ENCODE measurements around the gene AK1. TPM values are rescaled to one million over a fixed set of nuclear protein-coding genes. Genes with fewer than 3 reads are reported as not detected.

Gene AK1, protein sequence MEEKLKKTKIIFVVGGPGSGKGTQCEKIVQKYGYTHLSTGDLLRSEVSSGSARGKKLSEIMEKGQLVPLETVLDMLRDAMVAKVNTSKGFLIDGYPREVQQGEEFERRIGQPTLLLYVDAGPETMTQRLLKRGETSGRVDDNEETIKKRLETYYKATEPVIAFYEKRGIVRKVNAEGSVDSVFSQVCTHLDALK
- 39.2 and 41.5 TPM in 2 replicates for total RNA-seq (2022)
- percentile 45 among the genes with signal in this experiment for Bru-seq, nascent RNA
- percentile 52 among the genes with signal in this experiment for BruChase-seq, experiment 1, labeled RNA remaining after a 2-hour chase
- percentile 64 among the genes with signal in this experiment for BruChase-seq, experiment 2, labeled RNA remaining after a 6-hour chase
- long read RNA-seq, transcript AK1-203 (7 exons, 2,266 nt) = major isoform, 53 of 56 reads
- long read RNA-seq, partial matches to known transcripts = 0 of 56 reads
- long read RNA-seq, other reads (novel, unspliced or antisense) = 3 of 56 reads

DNA sequence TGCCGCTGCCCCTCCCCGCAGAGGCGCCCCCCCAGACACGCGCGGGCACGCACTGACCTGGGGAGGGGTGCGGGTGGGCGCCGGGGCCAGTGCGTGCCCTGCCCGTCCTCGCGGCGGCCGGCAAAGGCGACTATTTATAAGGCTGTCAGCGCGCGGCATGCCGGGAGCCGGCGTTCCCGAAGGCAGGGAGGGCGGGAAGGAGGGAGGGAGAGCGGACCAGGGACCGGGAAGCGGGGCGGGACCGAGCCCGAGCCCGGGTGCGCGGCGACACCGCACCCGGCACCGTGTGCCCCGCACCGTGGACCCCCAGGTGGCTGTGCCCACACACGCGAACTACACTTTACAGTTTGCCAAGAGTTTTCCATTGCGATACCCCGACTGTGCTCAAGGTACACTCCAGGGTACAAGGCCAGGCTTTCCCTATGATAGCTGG lies at the start of gene AK1:
AK1 (minus strand) TSS at position 110 of the 433 bp plus-strand sequence. CDS start 3,058 bp downstream, outside the sequence.
- no peaks in the 10 kb centered on the region for H3K9me3 ChIP-seq
- peaks cover 10% of the 10 kb centered on the region; the same call in 1 of the 2 replicates for H3K4me1 ChIP-seq
- CTCF ChIA-PET = no interaction called here
- Mint-ChIP-seq H3K27me3 (ENCODE audit: insufficient read depth, unreplicated experiment) (no peaks in the 10 kb centered on the region), H3K4me3 (ENCODE audit: unreplicated experiment) (peak within 1 kb of the TSS; percentile 79), H3K27ac (ENCODE audit: unreplicated experiment) (peak within 1 kb of the TSS; percentile 43), H3K9me3 (ENCODE audit: unreplicated experiment) (no peaks in the 10 kb centered on the region), H3K36me3 (ENCODE audit: insufficient read depth, unreplicated experiment) (peaks cover 8% of the 10 kb centered on the region), H3K4me1 (ENCODE audit: low read depth, unreplicated experiment) (peaks cover 4% of the 10 kb centered on the region)
- intact Hi-C loops (cut with micrococcal nuclease; ENCODE audit: unreplicated experiment) = no loop called here
- TF ChIP-seq, protein P1, sequence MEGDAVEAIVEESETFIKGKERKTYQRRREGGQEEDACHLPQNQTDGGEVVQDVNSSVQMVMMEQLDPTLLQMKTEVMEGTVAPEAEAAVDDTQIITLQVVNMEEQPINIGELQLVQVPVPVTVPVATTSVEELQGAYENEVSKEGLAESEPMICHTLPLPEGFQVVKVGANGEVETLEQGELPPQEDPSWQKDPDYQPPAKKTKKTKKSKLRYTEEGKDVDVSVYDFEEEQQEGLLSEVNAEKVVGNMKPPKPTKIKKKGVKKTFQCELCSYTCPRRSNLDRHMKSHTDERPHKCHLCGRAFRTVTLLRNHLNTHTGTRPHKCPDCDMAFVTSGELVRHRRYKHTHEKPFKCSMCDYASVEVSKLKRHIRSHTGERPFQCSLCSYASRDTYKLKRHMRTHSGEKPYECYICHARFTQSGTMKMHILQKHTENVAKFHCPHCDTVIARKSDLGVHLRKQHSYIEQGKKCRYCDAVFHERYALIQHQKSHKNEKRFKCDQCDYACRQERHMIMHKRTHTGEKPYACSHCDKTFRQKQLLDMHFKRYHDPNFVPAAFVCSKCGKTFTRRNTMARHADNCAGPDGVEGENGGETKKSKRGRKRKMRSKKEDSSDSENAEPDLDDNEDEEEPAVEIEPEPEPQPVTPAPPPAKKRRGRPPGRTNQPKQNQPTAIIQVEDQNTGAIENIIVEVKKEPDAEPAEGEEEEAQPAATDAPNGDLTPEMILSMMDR (IDR thresholded peaks at IDR 0.05; ENCODE audit: insufficient read depth in 1 of 2, low read depth in 1 of 2, low read length in 1 of 2, severe bottlenecking in 1 of 2, unreplicated experiment in 1 of 2) = no peak
- POLR2A ChIA-PET = no interaction called here
- no peaks in the 10 kb centered on the region for H3K27me3 ChIP-seq (replicated peaks; ENCODE audit: control insufficient read depth, insufficient read depth, low read length)
- peak within 1 kb of the TSS; percentile 56 for H3K4me3 ChIP-seq (ENCODE audit: low read depth, low read length)
- no TSS peak for BruUV-seq (replicated peaks)
- DNase-seq = peak; percentile 83 to 84
- H3K36me3 ChIP-seq (ENCODE audit: control insufficient read depth, insufficient read depth, low read length) = no peaks in the 10 kb centered on the region

DNA sequence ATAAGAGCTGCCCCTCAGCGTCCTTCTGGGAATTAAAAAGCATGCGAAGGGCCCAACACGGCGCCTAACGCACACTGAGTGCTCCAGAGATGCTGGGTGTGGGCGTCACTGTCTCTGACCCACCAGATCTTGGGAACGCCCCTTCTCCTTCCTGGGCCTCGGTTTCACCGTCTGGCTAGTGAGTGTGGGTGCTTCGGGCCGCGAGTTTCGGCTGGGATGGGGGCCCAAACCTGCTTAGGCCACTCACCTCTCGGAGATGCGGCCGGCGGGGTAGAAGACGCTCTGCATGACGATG lies 49.4 kb upstream of the AK1 start:
- no peak for DNase-seq
- Mint-ChIP-seq H3K27ac (ENCODE audit: unreplicated experiment) (no peak overlapping the region), H3K9me3 (ENCODE audit: unreplicated experiment) (no peaks in the 10 kb centered on the region), H3K36me3 (ENCODE audit: insufficient read depth, unreplicated experiment) (peaks cover 38% of the 10 kb centered on the region), H3K27me3 (ENCODE audit: insufficient read depth, unreplicated experiment) (peaks cover 8% of the 10 kb centered on the region), H3K4me1 (ENCODE audit: low read depth, unreplicated experiment) (no peaks in the 10 kb centered on the region), H3K4me3 (ENCODE audit: unreplicated experiment) (peak overlapping the region; percentile 43)
- no TSS peak for BruUV-seq (replicated peaks)
- no peak overlapping the region for H3K4me3 ChIP-seq (ENCODE audit: low read depth, low read length)
- no peaks in the 10 kb centered on the region for H3K27me3 ChIP-seq (replicated peaks; ENCODE audit: control insufficient read depth, insufficient read depth, low read length)
- H3K4me1 ChIP-seq = peaks cover 19% of the 10 kb centered on the region
- intact Hi-C loops (cut with micrococcal nuclease; ENCODE audit: unreplicated experiment) = no loop called here
- POLR2A ChIA-PET = no interaction called here
- H3K9me3 ChIP-seq = no peaks in the 10 kb centered on the region
- no peaks in the 10 kb centered on the region for H3K36me3 ChIP-seq (ENCODE audit: control insufficient read depth, insufficient read depth, low read length)
- TF ChIP-seq, protein P1 (IDR thresholded peaks at IDR 0.05; ENCODE audit: insufficient read depth in 1 of 2, low read depth in 1 of 2, low read length in 1 of 2, severe bottlenecking in 1 of 2, unreplicated experiment in 1 of 2) = no peak
- CTCF ChIA-PET = interaction anchor here (1.5 kb wide), 1 partner anchor 16 kb away, joined by 4 read pairs; no protein-coding TSS in a partner anchor

DNA sequence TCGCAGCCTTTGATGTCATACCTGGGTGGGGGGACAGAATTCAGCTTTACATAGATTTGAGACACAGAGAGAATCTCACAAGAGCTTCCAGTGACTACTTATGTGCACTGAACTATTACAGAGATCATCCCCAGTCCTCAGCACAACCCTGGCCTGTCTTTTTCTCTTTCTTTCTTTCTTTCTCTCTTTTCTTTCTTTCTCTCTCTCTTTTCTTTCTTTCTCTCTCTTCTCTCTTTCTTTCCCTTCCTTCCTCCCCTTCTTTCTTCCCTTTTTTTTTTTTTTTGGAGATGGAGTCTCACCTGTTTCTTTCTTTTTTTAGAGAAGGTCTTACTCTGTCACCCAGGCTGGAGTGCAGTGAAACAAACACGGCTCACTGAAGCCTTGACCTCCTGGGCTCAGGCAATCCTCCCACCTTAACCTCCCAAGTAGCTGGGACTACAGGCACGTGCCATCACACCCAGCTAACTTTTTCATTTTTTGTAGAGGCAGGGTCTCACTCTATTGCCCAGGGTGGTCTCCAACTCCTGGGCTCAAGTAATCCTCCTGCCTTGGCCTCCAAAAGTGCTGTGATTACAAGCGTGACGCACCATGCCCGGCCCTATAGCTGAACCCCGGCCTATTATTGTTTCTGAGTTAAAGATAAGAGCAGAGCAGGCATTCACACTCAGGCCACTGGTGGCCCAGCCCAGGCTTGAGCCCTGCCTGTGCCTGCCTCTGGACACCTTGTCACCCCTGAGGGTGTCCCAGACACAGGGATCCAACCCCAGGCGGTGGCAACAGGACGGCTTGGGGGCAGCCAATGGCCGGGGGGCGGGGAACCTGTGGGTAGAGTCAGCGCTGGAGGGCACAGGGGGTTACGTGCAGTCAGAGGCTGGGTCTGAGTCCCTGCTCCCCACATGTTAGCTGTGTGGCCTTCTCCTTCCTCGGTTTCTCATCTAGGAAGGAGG lies 48.8 kb upstream of the AK1 start:
- H3K9me3 Mint-ChIP-seq (ENCODE audit: unreplicated experiment) = no peaks in the 10 kb centered on the region
- ChIA-PET POLR2A (no interaction called here), CTCF (interaction anchor here (0.6 to 1.5 kb wide), 4 partner anchors 9 to 918 kb away, joined by 3 to 8 read pairs (median 4); partner anchors contain the start of gene ST6GALNAC4)
- BruUV-seq (replicated peaks) = no TSS peak
- no peak overlapping the region for H3K4me3 Mint-ChIP-seq (ENCODE audit: unreplicated experiment)
- no peak for DNase-seq
- intact Hi-C loops (cut with micrococcal nuclease; ENCODE audit: unreplicated experiment) = no loop called here
- Histone ChIP-seq H3K36me3 (ENCODE audit: control insufficient read depth, insufficient read depth, low read length) (no peaks in the 10 kb centered on the region), H3K4me3 (ENCODE audit: low read depth, low read length) (no peak overlapping the region), H3K4me1 (peaks cover 15% of the 10 kb centered on the region), H3K9me3 (no peaks in the 10 kb centered on the region), H3K27me3 (replicated peaks; ENCODE audit: control insufficient read depth, insufficient read depth, low read length) (no peaks in the 10 kb centered on the region)
- no peak overlapping the region for H3K27ac Mint-ChIP-seq (ENCODE audit: unreplicated experiment)
- H3K4me1 Mint-ChIP-seq (ENCODE audit: low read depth, unreplicated experiment) = no peaks in the 10 kb centered on the region
- TF ChIP-seq, protein P1 (IDR thresholded peaks at IDR 0.05; ENCODE audit: insufficient read depth in 1 of 2, low read depth in 1 of 2, low read length in 1 of 2, severe bottlenecking in 1 of 2, unreplicated experiment in 1 of 2) = no peak
- H3K36me3 Mint-ChIP-seq (ENCODE audit: insufficient read depth, unreplicated experiment) = peaks cover 33% of the 10 kb centered on the region
- peaks cover 8% of the 10 kb centered on the region for H3K27me3 Mint-ChIP-seq (ENCODE audit: insufficient read depth, unreplicated experiment)
